H9 (cell line): Measurements from ENCODE around the gene CDIPT. TPM values are rescaled to one million over a fixed set of nuclear protein-coding genes. Genes with fewer than 3 reads are reported as not detected.

Experiments
- DNase-seq: peaks from one replicate; pipeline ENCODE4 v3.0.0-alpha.2; 2017
- H2AFZ ChIP-seq: one replicate; pipeline ENCODE4 v1.6.1; 2013; ENCODE audit warnings: mild to moderate bottlenecking, low read length, control low read depth, moderate library complexity
- H2AK5ac ChIP-seq: 2 replicates; pipeline ENCODE4 v1.6.1; 2013; ENCODE audit warnings: low read length, control low read depth, mixed read lengths; ENCODE audit not compliant: insufficient read length
- H2BK120ac ChIP-seq: one replicate; pipeline ENCODE4 v1.6.1; 2013; ENCODE audit warnings: low read depth, mild to moderate bottlenecking, low read length, control low read depth, inconsistent platforms; ENCODE audit not compliant: poor library complexity, severe bottlenecking
- H2BK12ac ChIP-seq: 2 replicates; pipeline ENCODE4 v1.6.1; 2013; ENCODE audit warnings: low read length, control low read depth, mixed read lengths, low read depth; ENCODE audit not compliant: insufficient read length
- H2BK15ac ChIP-seq: 2 replicates; pipeline ENCODE4 v1.6.1; 2013; ENCODE audit warnings: low read depth, low read length, control low read depth
- H2BK20ac ChIP-seq: one replicate; pipeline ENCODE4 v1.6.1; 2013; ENCODE audit warnings: low read depth, mild to moderate bottlenecking, low read length, control low read depth, inconsistent platforms; ENCODE audit not compliant: poor library complexity, severe bottlenecking
- H2BK5ac ChIP-seq: 2 replicates; pipeline ENCODE4 v1.6.1; 2013; ENCODE audit warnings: low read length, control low read depth, mixed read lengths; ENCODE audit not compliant: insufficient read length
- H3K14ac ChIP-seq: 2 replicates; pipeline ENCODE4 v1.6.1; 2013; ENCODE audit warnings: low read length, control low read depth; ENCODE audit not compliant: insufficient read depth
- H3K18ac ChIP-seq: 2 replicates; pipeline ENCODE4 v1.6.1; 2013; ENCODE audit warnings: low read depth, mild to moderate bottlenecking, mixed read lengths, low read length, control low read depth; ENCODE audit not compliant: insufficient read length
- H3K23ac ChIP-seq: 2 replicates; pipeline ENCODE4 v1.6.1; 2013; ENCODE audit warnings: low read length, control low read depth, mixed read lengths, low read depth; ENCODE audit not compliant: insufficient read length
- H3K23me2 ChIP-seq: 2 replicates; pipeline ENCODE4 v1.6.1; 2013; ENCODE audit warnings: low read depth, mild to moderate bottlenecking, mixed read lengths, low read length, control low read depth; ENCODE audit not compliant: insufficient read length, poor library complexity, severe bottlenecking
- H3K27ac ChIP-seq: 2 replicates; pipeline ENCODE4 v1.5.1; 2013; ENCODE audit warnings: low read length, control low read depth, mixed read lengths, low read depth; ENCODE audit not compliant: insufficient read length
- H3K27me3 ChIP-seq: 2 replicates; pipeline ENCODE4 v1.6.1; 2013; ENCODE audit warnings: low read length, control low read depth, inconsistent platforms; ENCODE audit not compliant: insufficient read depth
- H3K4ac ChIP-seq: 2 replicates; pipeline ENCODE4 v1.6.1; 2013; ENCODE audit warnings: low read depth, mild to moderate bottlenecking, control low read depth, inconsistent platforms, low read length, moderate library complexity
- H3K4me1 ChIP-seq: 2 replicates; pipeline ENCODE4 v1.6.1; 2013; ENCODE audit warnings: low read length, control low read depth, inconsistent platforms; ENCODE audit not compliant: insufficient read depth
- H3K4me2 ChIP-seq: 2 replicates; pipeline ENCODE4 v1.6.1; 2013; ENCODE audit warnings: low read length, control low read depth, mixed read lengths; ENCODE audit not compliant: insufficient read length, insufficient read depth
- H3K56ac ChIP-seq: 2 replicates; pipeline ENCODE4 v1.6.1; 2013; ENCODE audit warnings: low read depth, mild to moderate bottlenecking, mixed read lengths, low read length, control low read depth; ENCODE audit not compliant: insufficient read length
- H3K79me1 ChIP-seq: 2 replicates; pipeline ENCODE4 v1.6.1; 2013; ENCODE audit warnings: low read depth, mild to moderate bottlenecking, moderate library complexity, low read length, control low read depth, inconsistent platforms; ENCODE audit not compliant: insufficient read depth, poor library complexity, severe bottlenecking
- H3K79me2 ChIP-seq: 2 replicates; pipeline ENCODE4 v1.6.1; 2013; ENCODE audit warnings: low read length, control low read depth, inconsistent platforms; ENCODE audit not compliant: insufficient read depth
- H3K9ac ChIP-seq: 2 replicates; pipeline ENCODE4 v1.6.1; 2013; ENCODE audit warnings: low read length, control low read depth, mixed read lengths; ENCODE audit not compliant: insufficient read length; ENCODE audit errors: extremely low read depth
- H3K9me3 ChIP-seq: one replicate; pipeline ENCODE4 v1.6.1; 2013; ENCODE audit warnings: low read depth, low read length, inconsistent platforms; ENCODE audit not compliant: control insufficient read depth
- H3T11ph ChIP-seq: one replicate; pipeline ENCODE4 v1.6.1; 2013; ENCODE audit warnings: mild to moderate bottlenecking, low read length, control low read depth, inconsistent platforms
- H4K20me1 ChIP-seq: one replicate; pipeline ENCODE4 v1.6.1; 2013; ENCODE audit not compliant: control insufficient read depth, insufficient read length, insufficient read depth
- H4K5ac ChIP-seq: 2 replicates; pipeline ENCODE4 v1.6.1; 2013; ENCODE audit warnings: low read depth, mild to moderate bottlenecking, mixed read lengths, low read length, control low read depth; ENCODE audit not compliant: insufficient read length
- H4K8ac ChIP-seq: replicated peaks from 2 replicates; pipeline ENCODE4 v1.6.1; 2013; ENCODE audit warnings: low read length, control low read depth, mixed read lengths, low read depth; ENCODE audit not compliant: insufficient read length
- H4K91ac ChIP-seq: 2 replicates; pipeline ENCODE4 v1.6.1; 2013; ENCODE audit warnings: low read depth, mild to moderate bottlenecking, moderate library complexity, mixed read lengths, low read length, control low read depth; ENCODE audit not compliant: insufficient read length
- H3K27ac Mint-ChIP-seq, 3 experiments: 2 replicates in 2 of 3; 3 replicates in 1 of 3; pipeline ENCODE4 v1.8.0; 2020 to 2021; ENCODE audit warnings: mixed read lengths in 3 of 3, mild to moderate bottlenecking in 1 of 3, moderate library complexity in 1 of 3
- H3K27me3 Mint-ChIP-seq: 2 replicates; pipeline ENCODE4 v1.8.0; 2021; ENCODE audit warnings: low read depth, mild to moderate bottlenecking, moderate library complexity, mixed read lengths
- H3K36me3 Mint-ChIP-seq, 3 experiments: 2 replicates in 2 of 3; 3 replicates in 1 of 3; pipeline ENCODE4 v1.8.0; 2020 to 2021; ENCODE audit warnings: low read depth in 3 of 3, mixed read lengths in 3 of 3; ENCODE audit not compliant: insufficient read depth in 1 of 3
- H3K4me1 Mint-ChIP-seq, 2 experiments: 2 replicates each; pipeline ENCODE4 v1.8.0; 2020; ENCODE audit warnings: mixed read lengths in 2 of 2
- H3K4me3 Mint-ChIP-seq, 2 experiments: 2 replicates in 1 of 2; 3 replicates in 1 of 2; pipeline ENCODE4 v1.8.0; 2020 to 2021; ENCODE audit warnings: mild to moderate bottlenecking in 2 of 2, mixed read lengths in 2 of 2, moderate library complexity in 1 of 2
- H3K9me3 Mint-ChIP-seq, 2 experiments: 2 replicates in 1 of 2; 3 replicates in 1 of 2; pipeline ENCODE4 v1.8.0; 2020; ENCODE audit warnings: mild to moderate bottlenecking in 2 of 2, mixed read lengths in 2 of 2, moderate library complexity in 1 of 2
- CTCF ChIP-seq: fragments of 200-600 bp; sonication (generic); conservative IDR thresholded peaks from 3 replicates; pipeline ENCODE4 v1.8.0; 2021; ENCODE audit warnings: antibody characterized with exemption, mild to moderate bottlenecking
- WGBS: extraction: QIAGEN DNeasy Blood & Tissue Kit; methylation state at CpG from one replicate; pipeline ENCODE4 v1.1.7; 2013; ENCODE audit warnings: missing lambda C conversion rate, low lambda C conversion rate, mixed read lengths; ENCODE audit not compliant: insufficient read length; ENCODE audit errors: extremely low coverage; 5-methylcytosine and 5-hydroxymethylcytosine counted together
- total RNA-seq: library from RNA; stranded (reverse); gene quantifications from 2 replicates; pipeline ENCODE4 v1.2.1, GENCODE V29; 2021

The CDIPT gene
- total RNA-seq, 1 experiment from 2014 or later, result 70.6 TPM

GRCh38 chr16:29907973-29908372 lies 44.9 kb upstream of the CDIPT start:
- H2BK120ac ChIP-seq, result no peak overlapping the region
- no peak for TF ChIP-seq CTCF

More at GRCh38 chr16:29907973-29908372, 44.9 kb upstream of the CDIPT start:
- H4K91ac ChIP-seq, result no peak overlapping the region
- no peaks in the 10 kb centered on the region for H3K79me2 ChIP-seq
- no peak overlapping the region for H4K5ac ChIP-seq
- Mint-ChIP-seq H3K27me3 (no peaks in the 10 kb centered on the region), H3K4me1 (peaks cover 3 to 17% of the 10 kb centered on the region in 2 experiments), H3K4me3 (no peak overlapping the region), H3K27ac (peak overlapping the region in 2 of 3 experiments; percentile 57 to 83; a peak in 5 of 7 replicates), H3K9me3 (no peaks in the 10 kb centered on the region; a peak in 1 of 5 replicates), H3K36me3 (peaks cover 17 to 29% (median 21%) of the 10 kb centered on the region in 3 experiments; a peak in 6 of 7 replicates)
- H3K27me3 ChIP-seq, result no peaks in the 10 kb centered on the region
- no peak for DNase-seq
- H3K9me3 ChIP-seq, result no peaks in the 10 kb centered on the region
- H3T11ph ChIP-seq, result no peak overlapping the region
- H3K4me2 ChIP-seq, result no peak overlapping the region
- no peaks in the 10 kb centered on the region for H4K20me1 ChIP-seq
- no peak overlapping the region for H3K56ac ChIP-seq
- no peak overlapping the region for H3K14ac ChIP-seq
- no peak overlapping the region for H2BK12ac ChIP-seq
- no peak overlapping the region for H3K23ac ChIP-seq
- no peak overlapping the region for H2AFZ ChIP-seq
- no CpG with 5 or more reads among the region's 2 CpGs for WGBS
- H3K23me2 ChIP-seq, result no peaks in the 10 kb centered on the region
- no peak overlapping the region for H2BK15ac ChIP-seq
- H2AK5ac ChIP-seq, result no peak overlapping the region
- H3K9ac ChIP-seq, result no peak overlapping the region
- no peak overlapping the region for H3K27ac ChIP-seq
- no peak overlapping the region for H4K8ac ChIP-seq
- no peak overlapping the region for H3K18ac ChIP-seq
- no peak overlapping the region for H2BK20ac ChIP-seq
- H2BK5ac ChIP-seq, result no peak overlapping the region
- H3K4ac ChIP-seq, result no peak overlapping the region
- no peaks in the 10 kb centered on the region for H3K4me1 ChIP-seq
- H3K79me1 ChIP-seq, result no peaks in the 10 kb centered on the region
